SK-N-SH treated with all-trans-retinoic acid at 6 μM for 48 hours (cell line): ENCODE results near the gene KCNN4.

Experiments
- ATAC-seq: fragments of 200-7000 bp; cut with Tn5 transposase; 3 replicates; pipeline ENCODE4 v1.9.1; 2020; ENCODE audit warnings: mild to moderate bottlenecking, moderate library complexity
- ARNTL ChIP-seq: fragments of 450-650 bp; formaldehyde crosslinking; IDR thresholded peaks from 2 replicates; pipeline ENCODE4 v1.5.0; 2020; ENCODE audit warnings: low read depth, mild to moderate bottlenecking, moderate library complexity, borderline replicate concordance
- BACH2 ChIP-seq: fragments of 250-450 bp; sonication (Bioruptor Pico); IDR thresholded peaks from 2 replicates; pipeline ENCODE4 v1.9.0; 2021; ENCODE audit warnings: mild to moderate bottlenecking, borderline replicate concordance
- CREB5 ChIP-seq: fragments of 250-450 bp; sonication (Bioruptor Pico); IDR thresholded peaks from 2 replicates; pipeline ENCODE4 v1.5.1; 2020; ENCODE audit warnings: low read depth, mild to moderate bottlenecking, moderate library complexity
- CSDC2 ChIP-seq: fragments of 250-450 bp; sonication (Bioruptor Pico); IDR thresholded peaks from 2 replicates; pipeline ENCODE4 v1.5.0; 2020; ENCODE audit warnings: mild to moderate bottlenecking, moderate library complexity
- CSRNP3 ChIP-seq: fragments of 250-450 bp; sonication (Bioruptor Pico); IDR thresholded peaks from 2 replicates; pipeline ENCODE4 v1.5.1; 2021; ENCODE audit warnings: mild to moderate bottlenecking, moderate library complexity
- ESRRG ChIP-seq: fragments of 250-450 bp; sonication (Bioruptor Pico); IDR thresholded peaks from 2 replicates; pipeline ENCODE4 v1.6.1; 2021; ENCODE audit warnings: mild to moderate bottlenecking
- GLIS3 ChIP-seq: fragments of 250-450 bp; sonication (Bioruptor Pico); IDR thresholded peaks from 2 replicates; pipeline ENCODE4 v1.5.0; 2020; ENCODE audit warnings: mild to moderate bottlenecking, moderate library complexity
- ISL1 ChIP-seq: fragments of 250-450 bp; sonication (Bioruptor Pico); IDR thresholded peaks from 2 replicates; pipeline ENCODE4 v2.1.2; 2022; ENCODE audit warnings: mild to moderate bottlenecking, moderate library complexity
- OSR1 ChIP-seq: fragments of 250-450 bp; sonication (Bioruptor Pico); IDR thresholded peaks from 2 replicates; pipeline ENCODE4 v1.8.0; 2022; ENCODE audit warnings: moderate library complexity, mild to moderate bottlenecking, inconsistent platforms
- PATZ1 ChIP-seq: fragments of 250-450 bp; sonication (Bioruptor Pico); IDR thresholded peaks from 2 replicates; pipeline ENCODE4 v1.8.0; 2020; ENCODE audit warnings: mild to moderate bottlenecking, moderate library complexity, borderline replicate concordance
- PPARA ChIP-seq: fragments of 250-450 bp; sonication (Bioruptor Pico); IDR thresholded peaks from 2 replicates; pipeline ENCODE4 v1.5.0; 2020; ENCODE audit warnings: mild to moderate bottlenecking, borderline replicate concordance
- RARB ChIP-seq: fragments of 250-450 bp; sonication (Bioruptor Pico); IDR thresholded peaks from 2 replicates; pipeline ENCODE4 v1.8.0; 2021; ENCODE audit warnings: mild to moderate bottlenecking, moderate library complexity
- SNAI2 ChIP-seq: fragments of 250-450 bp; sonication (Bioruptor Pico); IDR thresholded peaks from 2 replicates; pipeline ENCODE4 v1.5.0; 2020; ENCODE audit warnings: mild to moderate bottlenecking, moderate library complexity
- TCF4 ChIP-seq: fragments of 250-450 bp; sonication (Bioruptor Pico); IDR thresholded peaks from 2 replicates; pipeline ENCODE4 v1.8.0; 2021; ENCODE audit warnings: mild to moderate bottlenecking, moderate library complexity, borderline replicate concordance
- TSHZ2 ChIP-seq: fragments of 250-450 bp; sonication (Bioruptor Pico); IDR thresholded peaks from 2 replicates; pipeline ENCODE4 v1.5.0; 2020; ENCODE audit warnings: mild to moderate bottlenecking, moderate library complexity
- ZC3H10 ChIP-seq: fragments of 250-450 bp; sonication (Bioruptor Pico); IDR thresholded peaks from 2 replicates; pipeline ENCODE4 v1.5.1; 2021; ENCODE audit warnings: mild to moderate bottlenecking, moderate library complexity
- ZFP3 ChIP-seq: fragments of 250-450 bp; sonication (Bioruptor Pico); IDR thresholded peaks from 2 replicates; pipeline ENCODE4 v1.5.0; 2020; ENCODE audit warnings: mild to moderate bottlenecking, moderate library complexity
- ZFP30 ChIP-seq: fragments of 450-650 bp; formaldehyde crosslinking; IDR thresholded peaks from 2 replicates; pipeline ENCODE4 v1.5.0; 2022; ENCODE audit warnings: mild to moderate bottlenecking, moderate library complexity
- ZNF565 ChIP-seq: fragments of 450-650 bp; formaldehyde crosslinking; conservative IDR thresholded peaks from 2 replicates; pipeline ENCODE4 v1.5.0; 2020; ENCODE audit warnings: low read depth, mild to moderate bottlenecking, moderate library complexity
- ZNF8 ChIP-seq: fragments of 450-650 bp; formaldehyde crosslinking; IDR thresholded peaks from 2 replicates; pipeline ENCODE4 v1.5.0; 2020; ENCODE audit warnings: mild to moderate bottlenecking, moderate library complexity

Gene KCNN4

GRCh38 chr19:43802216-43802951 lies 21.6 kb upstream of the KCNN4 start, which contains the start of gene LYPD5:
Gene LYPD5, minus strand, starts transcription at chr19:43802447. Its CDS starts 67 bp downstream, at chr19:43802380.
- TF ChIP-seq RARB: no peak
- no peak for TF ChIP-seq ZNF565 (CRISPR knock-in tag)
- no peak for TF ChIP-seq BACH2 (CRISPR knock-in tag)
- no peak for TF ChIP-seq SNAI2 (CRISPR knock-in tag)
- no peak for TF ChIP-seq ZNF8
- TF ChIP-seq PPARA: no peak
- no peak for TF ChIP-seq CSDC2 (CRISPR knock-in tag)
- no peak for TF ChIP-seq TSHZ2 (CRISPR knock-in tag)
- TF ChIP-seq, all 23 proteins: peak for 0
- ATAC-seq: no peak

GRCh38 chr19:43799502-43800142 lies 18.8 kb upstream of the KCNN4 start:
- TF ChIP-seq TCF4 (CRISPR knock-in tag) (no peak), CSRNP3 (no peak), GLIS3 (CRISPR knock-in tag) (no peak), RARB (no peak), BACH2 (CRISPR knock-in tag) (no peak), CREB5 (CRISPR knock-in tag) (no peak), ZFP3 (CRISPR knock-in tag) (no peak), CSDC2 (CRISPR knock-in tag) (no peak), ISL1 (CRISPR knock-in tag) (no peak), ZNF8 (no peak), ARNTL (CRISPR knock-in tag) (no peak), ESRRG (no peak), TSHZ2 (CRISPR knock-in tag) (no peak), OSR1 (CRISPR knock-in tag) (no peak), ZC3H10 (CRISPR knock-in tag) (no peak), SNAI2 (CRISPR knock-in tag) (no peak), ZNF565 (CRISPR knock-in tag) (no peak), ZFP30 (CRISPR knock-in tag) (no peak), PATZ1 (CRISPR knock-in tag) (no peak)
- no peak for ATAC-seq
